SU-DHL-6 (cell line): ENCODE measurements around the gene SCN4A.

Experiments used
- H2AFZ ChIP-seq: fragments of 200-600 bp; sonication (generic); 2 replicates; pipeline ENCODE4 v1.6.1; 2014; ENCODE audit warnings: low read depth, mild to moderate bottlenecking, moderate library complexity, mixed read lengths, antibody characterized with exemption, low read length; ENCODE audit not compliant: severe bottlenecking
- H3F3A ChIP-seq: fragments of 200-600 bp; shearing (Covaris generic); 2 replicates; pipeline ENCODE4 v1.6.0; 2016; ENCODE audit warnings: antibody characterized with exemption, mild to moderate bottlenecking; ENCODE audit not compliant: insufficient read depth
- H3K27ac ChIP-seq: fragments of 200-600 bp; sonication (generic); 2 replicates; pipeline ENCODE4 v1.5.1; 2016; ENCODE audit warnings: low read depth, mild to moderate bottlenecking, low read length, moderate library complexity, mixed read lengths
- H3K27me3 ChIP-seq: fragments of 200-600 bp; sonication (generic), shearing (Covaris generic); 2 replicates; pipeline ENCODE4 v1.6.0; 2014; ENCODE audit warnings: mild to moderate bottlenecking, low read length
- H3K36me3 ChIP-seq: fragments of 200-600 bp; sonication (generic); 2 replicates; pipeline ENCODE4 v1.6.1; 2014; ENCODE audit warnings: mild to moderate bottlenecking, low read length, mixed read lengths
- H3K4me2 ChIP-seq: fragments of 300-600, 200-600 bp; shearing (Covaris generic), sonication (generic); 2 replicates; pipeline ENCODE4 v1.6.0; 2014; ENCODE audit warnings: low read length, low read depth, mild to moderate bottlenecking; ENCODE audit not compliant: poor library complexity, severe bottlenecking
- H3K4me3 ChIP-seq: fragments of 200-600 bp; sonication (generic); 2 replicates; pipeline ENCODE4 v1.5.1; 2014; ENCODE audit warnings: antibody characterized with exemption, low read length, mild to moderate bottlenecking, mixed read lengths; ENCODE audit not compliant: insufficient read depth, poor library complexity, severe bottlenecking
- H3K79me2 ChIP-seq: fragments of 200-600 bp; sonication (generic); 2 replicates; pipeline ENCODE4 v1.6.1; 2014; ENCODE audit warnings: mild to moderate bottlenecking, low read length, moderate library complexity; ENCODE audit not compliant: insufficient read depth
- H3K9ac ChIP-seq: fragments of 200-600 bp; sonication (generic); 2 replicates; pipeline ENCODE4 v1.7.0; 2014; ENCODE audit warnings: mild to moderate bottlenecking, low read length
- H3K9me2 ChIP-seq: fragments of 200-600 bp; sonication (generic); replicated peaks from 2 replicates; pipeline ENCODE4 v1.6.1; 2014; ENCODE audit warnings: low read length; ENCODE audit not compliant: insufficient read depth
- H3K9me3 ChIP-seq: fragments of 200-600 bp; sonication (generic); 2 replicates; pipeline ENCODE4 v1.6.1; 2014; ENCODE audit warnings: low read length, mixed read lengths; ENCODE audit not compliant: insufficient read depth
- H4K20me1 ChIP-seq: fragments of 200-600 bp; sonication (generic); 2 replicates; pipeline ENCODE4 v1.6.1; 2014; ENCODE audit warnings: low read depth, mild to moderate bottlenecking, antibody characterized with exemption, low read length, moderate library complexity, mixed read lengths
- EZH2phosphoT487 ChIP-seq: fragments of 200-600 bp; sonication (generic), shearing (Covaris generic); conservative IDR thresholded peaks from 2 replicates; pipeline ENCODE4 v1.6.1; 2018; ENCODE audit warnings: mild to moderate bottlenecking, antibody characterized with exemption, low read length, moderate library complexity, mixed read lengths
- TF ChIP-seq, protein P1 (sequence below): fragments of 200-600 bp; sonication (generic); IDR thresholded peaks from one replicate; pipeline ENCODE4 v1.5.1; 2017; ENCODE audit warnings: antibody characterized with exemption, mild to moderate bottlenecking, low read length, moderate library complexity; ENCODE audit not compliant: insufficient read depth, poor library complexity, severe bottlenecking

The SCN4A gene

DNA sequence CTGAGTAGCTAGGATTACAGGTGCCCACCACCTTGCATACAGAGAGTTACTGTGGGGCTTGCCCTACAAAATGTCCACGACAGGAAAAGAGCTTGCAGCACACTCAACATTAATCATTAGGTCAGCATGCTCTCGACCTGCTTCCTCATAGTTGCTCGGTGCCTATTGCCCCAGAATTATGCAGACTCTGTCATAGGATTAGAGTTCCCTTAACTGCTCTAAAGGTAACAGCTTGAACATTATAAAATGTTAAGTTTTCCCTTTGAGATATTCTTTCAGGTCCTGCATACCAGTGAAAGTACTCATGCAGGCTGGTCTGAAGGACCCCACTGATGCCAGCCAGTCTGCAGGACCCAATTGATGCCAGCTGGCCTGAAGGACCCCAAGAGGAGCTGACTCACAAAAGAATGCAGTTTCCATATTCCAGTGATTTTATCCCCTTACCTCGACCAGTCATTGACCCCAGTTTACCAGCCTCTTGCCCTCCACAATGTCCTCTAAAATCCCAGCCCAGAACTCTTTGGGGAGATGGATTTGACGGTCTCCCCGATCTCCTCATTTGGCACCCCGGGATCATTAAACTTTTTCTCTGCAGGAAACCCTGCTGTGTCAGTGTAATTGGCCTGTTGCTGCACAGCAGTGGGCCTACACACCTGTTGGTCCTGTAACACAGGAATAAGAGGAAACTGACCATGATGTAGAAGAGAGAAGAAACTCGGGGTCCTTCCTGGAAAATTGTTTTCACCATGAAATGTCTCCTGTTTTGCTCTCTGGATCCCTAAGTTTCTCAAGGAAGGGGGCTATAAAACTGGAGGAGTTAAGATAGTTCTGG lies 37.1 kb upstream of the SCN4A start:
- TF ChIP-seq EZH2phosphoT487 = no peak
- TF ChIP-seq, protein P1, sequence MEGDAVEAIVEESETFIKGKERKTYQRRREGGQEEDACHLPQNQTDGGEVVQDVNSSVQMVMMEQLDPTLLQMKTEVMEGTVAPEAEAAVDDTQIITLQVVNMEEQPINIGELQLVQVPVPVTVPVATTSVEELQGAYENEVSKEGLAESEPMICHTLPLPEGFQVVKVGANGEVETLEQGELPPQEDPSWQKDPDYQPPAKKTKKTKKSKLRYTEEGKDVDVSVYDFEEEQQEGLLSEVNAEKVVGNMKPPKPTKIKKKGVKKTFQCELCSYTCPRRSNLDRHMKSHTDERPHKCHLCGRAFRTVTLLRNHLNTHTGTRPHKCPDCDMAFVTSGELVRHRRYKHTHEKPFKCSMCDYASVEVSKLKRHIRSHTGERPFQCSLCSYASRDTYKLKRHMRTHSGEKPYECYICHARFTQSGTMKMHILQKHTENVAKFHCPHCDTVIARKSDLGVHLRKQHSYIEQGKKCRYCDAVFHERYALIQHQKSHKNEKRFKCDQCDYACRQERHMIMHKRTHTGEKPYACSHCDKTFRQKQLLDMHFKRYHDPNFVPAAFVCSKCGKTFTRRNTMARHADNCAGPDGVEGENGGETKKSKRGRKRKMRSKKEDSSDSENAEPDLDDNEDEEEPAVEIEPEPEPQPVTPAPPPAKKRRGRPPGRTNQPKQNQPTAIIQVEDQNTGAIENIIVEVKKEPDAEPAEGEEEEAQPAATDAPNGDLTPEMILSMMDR = no peak
- H3K4me2 ChIP-seq = no peak overlapping the region
- no peaks in the 10 kb centered on the region for H3K9me3 ChIP-seq
- H3K27me3 ChIP-seq = no peaks in the 10 kb centered on the region
- H3K27ac ChIP-seq = no peak overlapping the region
- H4K20me1 ChIP-seq = no peaks in the 10 kb centered on the region
- no peaks in the 10 kb centered on the region for H3K9me2 ChIP-seq
- H2AFZ ChIP-seq = no peak overlapping the region
- H3K4me3 ChIP-seq = no peak overlapping the region
- H3F3A ChIP-seq = peaks cover 4% of the 10 kb centered on the region
- H3K36me3 ChIP-seq = peaks cover 11% of the 10 kb centered on the region; the same call in 1 of the 2 replicates
- peaks cover 59% of the 10 kb centered on the region for H3K79me2 ChIP-seq
- no peak overlapping the region for H3K9ac ChIP-seq

DNA sequence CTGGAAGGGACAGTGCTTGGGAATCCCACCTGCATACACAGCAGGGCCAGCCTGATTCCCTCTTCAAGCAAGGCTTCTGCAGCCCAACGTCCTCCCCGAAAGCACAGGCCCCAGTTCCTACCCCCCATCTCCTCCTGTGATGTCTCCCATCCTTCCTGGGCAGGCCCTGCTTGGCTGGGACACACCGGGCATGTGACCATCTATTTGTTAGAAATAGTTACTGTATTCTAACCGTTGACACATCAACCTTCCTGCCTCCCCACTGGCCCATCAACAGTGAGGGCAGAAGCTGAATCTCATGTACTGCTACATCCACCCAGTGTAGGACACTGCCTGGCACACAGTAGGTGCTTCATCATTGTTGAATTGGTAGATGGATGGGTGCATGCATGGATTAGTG lies 36.1 kb upstream of the SCN4A start:
- Histone ChIP-seq H4K20me1 (no peaks in the 10 kb centered on the region), H3F3A (peaks cover 3% of the 10 kb centered on the region; the same call in 1 of the 2 replicates)
- TF ChIP-seq, protein P1 = no peak
- no peak for TF ChIP-seq EZH2phosphoT487

DNA sequence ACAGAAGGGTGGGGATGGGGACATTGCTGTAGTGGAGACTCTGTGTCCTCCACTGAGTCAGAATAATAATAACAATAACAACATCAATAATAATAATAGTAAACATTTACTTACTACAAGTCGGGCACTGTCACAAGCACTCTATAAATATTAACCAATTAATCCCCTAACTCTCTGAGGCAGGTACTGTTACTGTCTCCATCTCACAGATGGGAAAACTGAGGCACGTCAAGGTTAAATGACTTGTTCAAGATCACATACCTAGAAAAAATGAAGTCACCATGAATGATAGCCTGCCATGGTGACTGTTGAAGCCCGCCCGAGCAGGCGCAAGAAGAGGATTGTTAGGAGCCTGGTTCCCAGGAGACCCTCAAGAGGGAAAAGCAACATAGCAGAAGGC lies 35.6 kb upstream of the SCN4A start:
- Histone ChIP-seq H3K4me3 (no peak overlapping the region), H3K79me2 (peaks cover 50% of the 10 kb centered on the region), H3K27ac (no peak overlapping the region), H3F3A (peaks cover 3% of the 10 kb centered on the region; the same call in 1 of the 2 replicates), H3K4me2 (no peak overlapping the region), H3K36me3 (peaks cover 11% of the 10 kb centered on the region; the same call in 1 of the 2 replicates), H4K20me1 (no peaks in the 10 kb centered on the region), H3K27me3 (no peaks in the 10 kb centered on the region), H2AFZ (no peak overlapping the region), H3K9me3 (no peaks in the 10 kb centered on the region), H3K9ac (no peak overlapping the region), H3K9me2 (no peaks in the 10 kb centered on the region)
- no peak for TF ChIP-seq EZH2phosphoT487
- TF ChIP-seq, protein P1 = no peak

More for the DNA sequence above, 36.1 kb upstream of the SCN4A start:
- Histone ChIP-seq H3K9me3 (no peaks in the 10 kb centered on the region), H3K4me2 (no peak overlapping the region), H3K27ac (no peak overlapping the region), H3K79me2 (peaks cover 54% of the 10 kb centered on the region), H2AFZ (no peak overlapping the region), H3K27me3 (no peaks in the 10 kb centered on the region), H3K9me2 (no peaks in the 10 kb centered on the region), H3K36me3 (peaks cover 11% of the 10 kb centered on the region; the same call in 1 of the 2 replicates), H3K9ac (no peak overlapping the region), H3K4me3 (no peak overlapping the region)
